GM12891 (cell line): Measurements from ENCODE around the gene MRPL55.

Source experiments
- POLR2A ChIP-seq: IDR thresholded peaks from 2 replicates; pipeline ENCODE4 v1.6.1; 2011; ENCODE audit warnings: low read depth, low read length, control low read depth
- POLR2AphosphoS5 ChIP-seq: IDR thresholded peaks from 2 replicates; pipeline ENCODE4 v1.6.1; 2011; ENCODE audit warnings: low read depth, low read length, control low read depth
- TAF1 ChIP-seq: IDR thresholded peaks from 2 replicates; pipeline ENCODE4 v1.6.1; 2011; ENCODE audit warnings: low read depth, low read length, control low read depth

GRCh38 chr1:228091084-228091483, 18.0 kb downstream of the MRPL55 start:
- no peak for TF ChIP-seq POLR2AphosphoS5
- TF ChIP-seq POLR2A: no peak
- TF ChIP-seq TAF1: no peak
